Fibroblast of the aortic adventitia (primary cell): ENCODE data around the gene STIM1. TPM values are rescaled to one million over a fixed set of nuclear protein-coding genes. Genes with fewer than 3 reads are reported as not detected.

Experiments used
- DNase-seq: peaks from one replicate; pipeline ENCODE4 v3.0.0-alpha.2; 2010; ENCODE audit warnings: low read depth
- H3K4me3 ChIP-seq: 2 replicates; pipeline ENCODE4 v1.5.1; 2011; ENCODE audit warnings: low read depth, mild to moderate bottlenecking, control low read depth, low read length, moderate library complexity
- CTCF ChIP-seq: IDR thresholded peaks from 2 replicates; pipeline ENCODE4 v1.5.1; 2011; ENCODE audit warnings: mild to moderate bottlenecking, low read length, control low read depth, inconsistent platforms; ENCODE audit not compliant: insufficient read depth
- total RNA-seq: library from RNA; depleted of rRNA; stranded (reverse); fragments of >200 nt; gene quantifications from 2 replicates; pipeline ENCODE4 v1.2.3, GENCODE V29; 2012; ENCODE audit warnings: low replicate concordance

The STIM1 gene
- total RNA-seq, 1 donor, result 21.6 TPM

DNA sequence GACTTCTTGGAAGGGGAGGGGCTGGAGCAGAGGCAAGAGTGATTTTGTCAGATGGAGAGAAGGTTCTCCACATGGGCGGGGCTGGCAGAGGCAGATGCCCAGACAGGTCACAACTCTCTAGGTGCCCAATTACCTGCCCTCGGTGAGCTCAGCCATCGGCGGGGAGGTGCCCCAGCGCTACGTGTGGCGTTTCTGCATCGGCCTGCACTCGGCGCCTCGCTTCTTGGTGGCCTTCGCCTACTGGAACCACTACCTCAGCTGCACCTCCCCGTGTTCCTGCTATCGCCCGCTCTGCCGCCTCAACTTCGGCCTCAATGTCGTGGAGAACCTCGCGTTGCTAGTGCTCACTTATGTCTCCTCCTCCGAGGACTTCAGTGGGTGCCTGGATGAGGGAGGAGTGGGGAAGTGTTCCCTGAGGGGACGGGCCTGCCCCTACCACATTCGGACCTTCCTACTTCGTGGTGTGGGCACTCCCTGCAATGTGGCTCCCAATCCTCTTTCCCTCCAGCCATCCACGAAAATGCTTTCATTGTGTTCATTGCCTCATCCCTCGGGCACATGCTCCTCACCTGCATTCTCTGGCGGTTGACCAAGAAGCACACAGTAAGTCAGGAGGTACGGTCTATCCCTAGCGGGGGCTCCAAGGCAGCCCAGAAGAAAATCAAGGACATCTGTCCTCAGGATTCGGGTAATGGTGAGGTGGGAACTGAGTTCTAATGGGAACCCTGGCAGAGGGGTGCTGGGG, 31.5 kb upstream of the STIM1 start:
- no peak overlapping the region for H3K4me3 ChIP-seq
- TF ChIP-seq CTCF, result no peak
- DNase-seq, result no peak

DNA sequence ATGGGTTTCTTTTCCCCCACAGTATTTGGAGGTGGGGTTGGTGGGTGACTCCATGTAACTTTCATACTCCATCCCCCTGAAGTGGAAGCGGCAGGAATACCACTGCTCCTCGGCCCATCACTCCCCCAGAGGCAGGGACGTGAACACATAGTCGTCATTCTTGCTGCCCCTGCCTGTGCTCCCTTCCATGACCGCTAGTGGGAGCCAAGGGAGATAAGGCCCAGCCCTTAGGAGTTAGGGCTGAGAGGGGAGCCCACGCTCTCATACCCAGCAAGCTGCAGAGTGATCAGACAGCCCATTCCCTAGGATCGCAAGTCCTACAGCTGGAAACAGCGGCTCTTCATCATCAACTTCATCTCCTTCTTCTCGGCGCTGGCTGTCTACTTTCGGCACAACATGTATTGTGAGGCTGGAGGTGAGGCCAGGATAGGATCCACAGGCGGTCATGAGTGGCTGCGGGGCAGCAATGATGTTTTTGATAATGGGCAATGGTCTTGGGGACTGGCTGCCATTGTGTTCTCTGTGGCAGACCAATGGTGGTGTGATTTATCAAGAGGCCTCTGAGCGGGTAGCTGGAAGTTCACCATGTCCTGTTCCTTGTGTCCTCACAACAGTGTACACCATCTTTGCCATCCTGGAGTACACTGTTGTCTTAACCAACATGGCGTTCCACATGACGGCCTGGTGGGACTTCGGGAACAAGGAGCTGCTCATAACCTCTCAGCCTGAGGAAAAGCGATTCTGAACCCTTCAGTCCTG, 30.6 kb upstream of the STIM1 start:
- DNase-seq, result peak; percentile 16
- H3K4me3 ChIP-seq, result no peak overlapping the region
- peak; percentile 54 for TF ChIP-seq CTCF

- no peak for DNase-seq
- no peak overlapping the region for H3K4me3 ChIP-seq
- no peak for TF ChIP-seq CTCF
Measured at GRCh38 chr11:3825473-3826154, 29.9 kb upstream of the STIM1 start.

- H3K4me3 ChIP-seq, result no peak overlapping the region
- DNase-seq, result no peak
- TF ChIP-seq CTCF, result no peak
Measured at GRCh38 chr11:3826721-3827120, 28.7 kb upstream of the STIM1 start.

DNA sequence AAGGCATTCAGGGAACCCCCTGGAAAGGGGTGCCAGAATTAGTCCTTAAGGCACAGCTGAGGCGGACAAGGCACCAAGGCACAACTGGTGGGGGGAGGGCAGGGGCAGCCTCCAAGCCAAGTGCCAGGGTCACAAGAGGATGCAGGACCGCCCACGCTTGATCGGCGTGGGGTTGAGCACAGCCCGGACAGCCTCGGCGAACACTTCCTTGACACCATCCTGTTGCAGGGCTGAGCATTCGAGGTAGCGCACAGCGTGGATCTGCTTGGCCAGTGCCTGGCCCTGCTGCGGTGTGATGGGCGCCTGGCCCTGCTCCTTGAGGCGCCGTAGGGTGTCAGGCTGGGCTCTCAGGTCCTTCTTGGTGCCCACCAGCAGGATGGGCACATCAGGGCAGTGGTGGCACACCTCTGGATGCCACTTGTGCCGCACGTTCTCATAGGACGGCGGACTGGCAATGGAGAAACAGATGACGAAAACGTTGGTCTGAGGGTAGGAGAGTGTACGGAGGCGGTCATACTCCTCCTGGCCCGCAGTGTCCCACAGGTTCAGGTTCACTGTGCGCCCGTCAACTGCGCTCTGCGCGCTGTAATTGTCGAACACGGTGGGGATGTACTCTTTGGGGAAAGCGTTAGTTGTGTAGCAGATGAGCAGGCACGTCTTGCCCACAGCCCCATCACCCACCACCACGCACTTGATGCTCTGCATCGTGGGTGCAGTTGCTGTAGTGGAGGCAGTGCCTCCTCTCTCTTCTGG, 27.9 kb upstream of the STIM1 start:
- TF ChIP-seq CTCF, result no peak
- no peak for DNase-seq
- H3K4me3 ChIP-seq, result no peak overlapping the region

GRCh38 chr11:3830088-3830487, 25.4 kb upstream of the STIM1 start:
- DNase-seq, result no peak
- H3K4me3 ChIP-seq, result no peak overlapping the region
- no peak for TF ChIP-seq CTCF
